NCI-H446 treated with DMSO at 0.1 percent for 48 hours (cell line): ENCODE measurements around the gene PVALEF.

Experiments
- DNase-seq: peaks from one replicate; lab custom pipeline; 2025; lab: John Stamatoyannopoulos, UW

PVALEF gene

DNA sequence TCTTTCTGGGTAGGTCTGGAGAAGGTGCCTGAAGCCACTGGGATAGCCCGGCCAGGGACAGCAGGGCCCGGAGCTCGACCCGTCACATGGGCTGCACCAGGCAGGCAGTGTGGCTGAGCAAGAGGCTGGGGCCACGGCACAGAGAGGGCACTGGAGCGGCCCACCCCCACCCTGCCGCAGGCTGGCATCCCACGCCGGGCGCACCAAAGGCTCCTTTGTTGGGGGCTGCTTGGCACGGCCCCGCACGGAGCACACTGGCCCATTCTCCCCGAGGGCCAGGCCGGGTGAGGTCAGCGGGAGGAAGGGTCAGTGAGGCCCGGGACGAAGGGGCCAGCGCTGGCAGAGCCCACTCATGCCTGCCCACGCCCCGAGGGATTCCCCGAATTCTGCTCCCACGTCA, 36.5 kb upstream of the PVALEF start:
- no peak for DNase-seq

- DNase-seq = no peak
Observed at GRCh38 chr17:81129289-81129688, 36.0 kb upstream of the PVALEF start.

- no peak for DNase-seq
Observed at GRCh38 chr17:81129711-81130367, 35.5 kb upstream of the PVALEF start.

GRCh38 chr17:81130385-81131361, 34.6 kb upstream of the PVALEF start:
- DNase-seq = no peak

DNA sequence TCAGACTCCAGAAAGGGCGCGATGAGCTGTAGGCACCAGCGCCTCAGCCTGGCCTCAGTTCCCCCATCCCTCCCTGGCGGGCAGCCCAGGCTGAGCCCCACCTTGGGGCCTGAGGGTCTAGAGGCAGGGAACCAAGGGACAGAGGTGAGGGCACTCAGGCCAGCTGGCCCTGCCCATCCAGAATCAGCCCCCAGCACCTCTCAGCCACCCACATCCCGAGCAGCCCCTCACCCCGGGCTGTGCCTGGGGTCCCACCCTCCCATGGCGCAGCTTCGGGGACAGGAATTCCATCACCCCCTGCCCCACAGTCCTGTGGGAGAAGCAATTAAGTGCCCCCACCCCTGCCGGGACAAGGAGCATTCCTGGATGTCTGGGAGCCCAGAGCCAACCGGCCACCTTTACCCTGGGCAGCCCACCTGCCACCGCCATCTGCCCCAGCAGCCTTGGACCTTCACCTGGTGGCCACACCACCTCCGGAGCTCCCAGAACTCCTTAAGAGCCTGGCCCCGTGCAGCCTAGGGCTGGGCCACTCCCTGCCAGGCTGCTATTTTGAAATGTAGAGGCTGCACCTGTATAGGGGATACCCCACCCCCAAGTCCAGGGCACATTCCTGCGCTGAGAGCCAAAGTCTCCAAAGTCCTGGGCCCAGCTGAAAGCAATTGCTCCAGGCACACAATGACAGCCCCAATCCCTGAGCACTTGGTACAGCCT, 33.7 kb upstream of the PVALEF start:
- DNase-seq = no peak

GRCh38 chr17:81132197-81132540, 33.1 kb upstream of the PVALEF start:
- no peak for DNase-seq

GRCh38 chr17:81132770-81133723, 32.3 kb upstream of the PVALEF start:
- DNase-seq = no peak

DNA sequence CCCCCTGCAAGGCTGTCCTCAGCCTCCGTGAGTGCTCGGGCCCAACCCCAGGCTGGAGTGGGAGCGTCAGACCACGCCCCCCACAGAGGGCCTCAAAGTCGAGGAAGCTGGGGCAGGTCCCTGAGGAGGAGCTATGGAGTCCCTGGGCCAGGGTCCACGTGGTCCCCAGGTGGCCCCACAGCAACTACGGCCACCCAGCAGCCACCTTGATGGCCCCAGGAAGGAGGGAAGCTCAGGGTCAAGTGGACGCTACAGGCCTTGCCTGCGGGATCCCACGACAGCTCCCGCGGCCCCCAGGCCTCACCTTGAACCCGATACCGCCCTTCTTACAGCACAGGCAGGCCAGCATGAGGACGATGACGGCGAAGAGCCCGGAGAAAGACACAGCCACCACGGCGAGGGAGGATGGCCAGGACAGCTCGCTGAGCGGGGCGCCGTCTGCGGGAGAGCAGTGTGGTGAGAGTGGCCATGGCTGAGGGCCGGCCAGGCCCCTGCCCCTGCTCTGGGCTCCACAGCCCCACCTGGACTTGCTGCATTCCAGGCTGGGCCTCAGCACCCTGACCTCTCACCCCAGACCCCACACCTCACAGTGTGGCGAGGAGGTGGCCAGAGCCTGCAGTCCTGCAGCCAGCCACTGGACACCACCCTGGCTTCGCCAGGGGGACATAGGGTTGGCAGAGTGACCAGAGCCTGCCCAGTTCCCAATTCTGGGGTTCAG, 31.1 kb upstream of the PVALEF start:
- DNase-seq = no peak

DNA sequence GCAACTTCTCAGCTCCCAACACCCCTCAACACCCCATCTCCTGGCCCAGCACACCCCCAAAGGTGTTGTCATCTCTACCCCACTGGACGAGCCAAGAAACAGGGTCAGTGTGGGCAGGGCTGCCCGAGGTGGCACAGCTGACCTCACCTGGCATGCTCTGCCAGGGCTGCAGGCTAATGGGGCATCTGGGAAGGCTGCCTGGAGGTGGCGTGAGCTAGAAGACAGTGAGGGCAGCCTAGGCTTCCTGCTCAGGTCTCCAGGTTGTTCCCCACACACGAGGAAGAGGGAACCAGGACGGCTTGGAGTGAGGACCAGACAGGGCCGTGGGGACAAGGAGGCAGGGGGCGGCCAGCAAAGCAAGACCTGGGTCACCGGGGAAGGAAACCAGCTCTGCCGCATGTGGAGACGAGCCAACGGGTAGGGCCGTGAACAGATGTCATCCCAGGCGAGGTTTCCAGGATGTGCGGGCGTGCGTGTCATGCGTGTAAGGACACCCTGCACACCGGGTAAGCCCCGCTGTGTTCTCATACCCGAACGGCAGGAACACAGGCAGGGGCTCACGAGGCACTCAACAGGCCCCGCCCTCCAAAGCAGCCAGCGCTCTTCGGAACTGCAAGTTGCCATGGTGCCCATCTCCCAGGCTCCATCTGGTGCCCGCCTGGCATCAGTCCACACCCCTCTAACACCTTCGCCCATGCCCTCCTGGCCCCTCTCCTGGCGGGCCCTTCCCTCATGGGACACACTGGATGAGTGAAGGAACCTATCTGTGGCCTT, 29.6 kb upstream of the PVALEF start:
- peak; percentile 44 for DNase-seq

- no peak for DNase-seq
Observed at GRCh38 chr17:81136366-81136765, 28.9 kb upstream of the PVALEF start.

- DNase-seq = no peak
Observed at GRCh38 chr17:81137248-81137647, 28.1 kb upstream of the PVALEF start.

DNA sequence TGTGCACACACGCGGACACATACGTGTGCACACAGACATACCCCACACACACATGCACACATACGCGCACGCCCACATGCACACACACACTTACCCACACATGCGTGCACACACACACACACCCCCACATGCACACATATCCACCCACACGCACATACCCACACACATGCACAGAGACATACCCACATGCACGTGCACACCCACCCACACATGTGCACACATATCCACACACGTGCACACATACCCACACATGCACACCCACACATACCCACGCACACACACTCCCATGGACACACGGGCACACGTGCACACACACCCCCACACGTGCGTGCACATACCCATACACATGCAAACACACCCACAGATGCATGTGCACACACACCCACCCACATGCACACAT, 27.2 kb upstream of the PVALEF start:
- DNase-seq = no peak

DNA sequence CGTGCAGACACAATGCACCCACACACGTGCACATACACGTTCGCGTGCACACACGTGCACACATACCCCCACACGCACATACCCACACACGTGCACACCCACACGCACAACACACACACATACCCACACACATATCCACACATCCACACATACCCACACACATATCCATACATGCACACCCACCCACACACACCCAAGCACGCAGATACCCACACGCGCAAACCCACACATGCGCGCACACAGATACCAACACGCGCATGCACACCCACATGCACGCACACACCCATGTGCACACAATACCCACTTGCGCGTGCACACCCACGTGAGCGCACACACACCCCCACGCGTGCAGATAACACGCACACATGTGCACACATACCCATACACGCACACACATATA, 26.8 kb upstream of the PVALEF start:
- DNase-seq = no peak

GRCh38 chr17:81139428-81139827, 25.9 kb upstream of the PVALEF start:
- no peak for DNase-seq

GRCh38 chr17:81140018-81140417, 25.3 kb upstream of the PVALEF start:
- DNase-seq = no peak

GRCh38 chr17:81140695-81141094, 24.6 kb upstream of the PVALEF start:
- no peak for DNase-seq

DNA sequence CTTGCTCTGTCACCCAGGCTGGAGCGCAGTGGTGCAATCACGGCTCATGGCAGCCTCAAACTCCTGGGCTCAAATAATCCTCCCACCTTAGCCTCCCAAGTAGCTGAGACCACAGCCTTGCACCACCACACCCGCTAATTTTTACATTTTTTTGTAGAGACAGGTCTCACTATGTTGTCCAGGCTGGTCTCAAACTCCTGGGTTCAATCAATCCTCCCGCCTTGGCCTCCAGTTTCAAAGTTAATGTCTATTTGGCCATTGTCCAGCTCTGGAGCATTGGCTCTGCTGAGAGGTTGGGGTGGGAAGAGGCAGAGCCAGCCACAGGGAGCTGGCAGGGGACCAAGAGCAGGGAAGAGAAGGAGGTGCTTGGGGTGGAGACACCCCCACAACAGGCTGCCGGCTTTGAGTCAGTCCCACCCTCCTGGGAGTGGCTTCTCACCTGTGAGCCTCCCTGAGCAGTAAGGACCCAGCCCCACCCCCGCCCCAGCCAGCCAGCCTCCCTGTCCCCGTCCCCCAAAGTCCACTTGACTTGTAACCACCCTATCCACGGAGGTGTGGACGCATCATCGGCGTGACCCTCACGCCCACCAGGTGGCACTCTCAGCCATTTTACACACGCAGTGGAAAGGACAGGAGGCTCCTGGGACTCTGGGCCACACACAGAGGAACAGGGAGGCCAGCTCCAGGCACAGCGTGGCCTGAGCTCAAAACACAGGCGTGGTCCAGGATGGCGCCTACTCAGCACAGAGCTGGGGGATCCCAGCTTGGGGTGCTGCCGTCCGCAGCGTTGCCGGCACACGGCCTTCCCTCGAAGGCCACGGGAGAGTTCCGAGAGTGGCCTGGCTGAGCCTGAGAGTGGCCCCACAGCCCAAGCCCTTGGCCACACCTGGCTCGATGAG, 22.8 kb upstream of the PVALEF start:
- DNase-seq = peak; percentile 40

DNA sequence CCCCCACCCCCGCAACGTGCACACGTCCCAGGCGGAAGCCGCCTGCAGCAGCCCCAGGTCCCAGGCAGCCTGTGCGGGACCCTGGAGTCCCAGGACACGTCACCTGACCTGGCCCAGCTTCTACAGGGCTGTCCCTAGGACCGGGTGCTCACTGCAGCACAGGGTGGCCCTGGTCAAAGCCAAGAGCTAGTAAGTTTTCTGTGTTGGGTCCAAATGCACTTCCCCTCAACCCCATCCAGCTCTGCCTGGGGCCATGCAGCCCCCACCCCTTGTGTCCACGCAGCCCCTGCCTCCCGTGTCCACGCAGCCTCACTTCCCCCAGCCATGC, 22.1 kb upstream of the PVALEF start:
- no peak for DNase-seq

- no peak for DNase-seq
Observed at GRCh38 chr17:81143717-81144422, 21.4 kb upstream of the PVALEF start.
